DMS153 treated with DMSO at 0.1 percent for 48 hours (cell line): ENCODE data around the gene CATSPER3.

Experiments
- DNase-seq: peaks from one replicate; lab custom pipeline; 2025; ENCODE audit not compliant: unreplicated experiment; lab: John Stamatoyannopoulos, UW

Gene CATSPER3

GRCh38 chr5:135027697-135028615 lies 60.2 kb downstream of the CATSPER3 start:
- no peak for DNase-seq

- DNase-seq: no peak
These were observed 61.2 kb downstream of the CATSPER3 start for GRCh38 chr5:135028791-135029476.

DNA sequence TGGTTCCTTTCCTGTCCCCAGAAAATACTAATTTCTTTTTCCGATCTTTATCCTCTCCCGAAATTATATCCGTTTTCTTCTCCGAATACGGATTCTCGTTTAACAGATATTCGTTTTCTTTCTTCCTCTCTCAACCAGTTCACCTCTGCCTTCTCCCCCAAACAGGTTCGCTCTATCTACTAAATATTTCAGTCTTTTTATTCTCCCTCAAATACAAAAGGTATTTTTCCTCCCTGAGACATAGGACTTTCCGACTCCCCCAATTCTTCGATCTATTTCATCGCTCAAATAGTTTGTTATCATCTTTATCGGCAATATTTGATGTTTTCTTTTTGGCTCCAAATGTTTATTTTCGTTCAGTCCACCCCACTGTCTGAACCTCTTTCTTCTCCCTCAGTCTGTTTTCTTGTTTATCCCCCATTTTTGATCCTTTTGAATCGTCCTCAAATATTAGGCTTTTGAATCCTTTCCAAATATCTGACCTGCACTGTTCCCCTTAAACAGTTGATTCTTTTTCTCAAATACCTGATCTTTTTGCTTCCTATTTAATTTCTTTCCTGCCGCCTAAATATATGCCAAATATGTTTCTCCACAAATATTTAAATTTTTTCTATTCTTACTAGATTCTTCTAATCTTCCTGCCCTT lies 61.9 kb downstream of the CATSPER3 start:
- no peak for DNase-seq

GRCh38 chr5:135030123-135030955 lies 62.6 kb downstream of the CATSPER3 start:
- DNase-seq: no peak

GRCh38 chr5:135030956-135031812 lies 63.5 kb downstream of the CATSPER3 start:
- DNase-seq: no peak

DNA sequence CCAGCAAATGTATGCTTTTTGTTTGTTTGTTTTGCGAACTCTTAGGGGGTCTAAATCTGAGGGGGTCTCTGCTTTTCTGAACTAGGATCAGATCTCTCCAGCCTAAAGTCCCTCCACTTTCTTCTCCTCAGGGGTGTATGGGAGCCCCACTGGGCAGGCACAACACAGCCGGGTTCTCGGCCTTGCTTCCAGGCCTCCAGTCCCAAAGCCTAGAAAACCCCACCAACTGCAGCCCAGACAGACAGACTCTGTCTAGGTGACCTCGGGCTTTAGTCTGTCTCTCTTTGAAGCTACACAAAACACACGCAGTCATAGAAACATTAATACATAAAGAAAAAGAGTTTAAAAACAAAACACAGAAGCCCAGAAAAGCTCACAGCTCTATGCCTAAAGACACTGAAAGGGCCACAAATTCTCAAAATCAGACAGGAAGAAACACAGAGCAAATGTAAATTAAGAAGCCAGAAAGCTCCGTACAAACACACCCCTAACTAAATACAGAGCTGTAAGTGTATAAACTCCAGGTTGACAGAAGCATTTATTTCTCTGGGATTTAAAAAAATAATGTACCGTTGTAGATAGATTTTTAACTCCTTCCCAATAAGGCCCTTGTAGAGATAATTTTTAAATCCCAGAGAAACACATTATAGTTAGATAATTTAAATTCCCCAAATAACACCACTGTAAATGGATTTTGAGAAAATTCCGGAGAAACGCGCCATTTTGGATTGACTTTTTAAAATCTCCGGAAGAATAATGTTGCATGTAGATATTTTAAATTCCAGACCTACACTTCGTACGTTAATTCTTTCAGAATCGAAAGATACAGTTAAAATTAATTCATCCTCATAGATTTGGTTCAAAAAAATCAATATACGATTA lies 64.3 kb downstream of the CATSPER3 start:
- DNase-seq: no peak

DNA sequence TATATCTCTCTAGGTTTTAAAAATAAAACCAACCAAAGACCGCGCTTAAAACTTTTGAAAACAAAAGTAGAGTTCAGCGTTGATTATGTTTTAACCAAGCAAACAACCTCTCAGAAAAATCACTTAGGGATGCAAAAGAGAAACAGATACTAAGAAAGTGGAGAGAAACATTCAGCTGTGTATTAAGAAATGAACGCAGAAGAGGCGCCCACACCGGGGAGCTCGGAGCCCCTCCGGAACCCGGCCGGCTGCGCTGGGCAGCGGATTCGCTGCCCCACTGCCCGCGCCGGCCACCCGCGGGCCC lies 64.9 kb downstream of the CATSPER3 start:
- no peak for DNase-seq

GRCh38 chr5:135032999-135033861 lies 65.5 kb downstream of the CATSPER3 start:
- no peak for DNase-seq

GRCh38 chr5:135033901-135034235 lies 66.2 kb downstream of the CATSPER3 start, which contains the start of gene PITX1:
Gene PITX1, minus strand, starts transcription at chr5:135034228. Its CDS starts 347 bp downstream, at chr5:135033881.
- DNase-seq: no peak

DNA sequence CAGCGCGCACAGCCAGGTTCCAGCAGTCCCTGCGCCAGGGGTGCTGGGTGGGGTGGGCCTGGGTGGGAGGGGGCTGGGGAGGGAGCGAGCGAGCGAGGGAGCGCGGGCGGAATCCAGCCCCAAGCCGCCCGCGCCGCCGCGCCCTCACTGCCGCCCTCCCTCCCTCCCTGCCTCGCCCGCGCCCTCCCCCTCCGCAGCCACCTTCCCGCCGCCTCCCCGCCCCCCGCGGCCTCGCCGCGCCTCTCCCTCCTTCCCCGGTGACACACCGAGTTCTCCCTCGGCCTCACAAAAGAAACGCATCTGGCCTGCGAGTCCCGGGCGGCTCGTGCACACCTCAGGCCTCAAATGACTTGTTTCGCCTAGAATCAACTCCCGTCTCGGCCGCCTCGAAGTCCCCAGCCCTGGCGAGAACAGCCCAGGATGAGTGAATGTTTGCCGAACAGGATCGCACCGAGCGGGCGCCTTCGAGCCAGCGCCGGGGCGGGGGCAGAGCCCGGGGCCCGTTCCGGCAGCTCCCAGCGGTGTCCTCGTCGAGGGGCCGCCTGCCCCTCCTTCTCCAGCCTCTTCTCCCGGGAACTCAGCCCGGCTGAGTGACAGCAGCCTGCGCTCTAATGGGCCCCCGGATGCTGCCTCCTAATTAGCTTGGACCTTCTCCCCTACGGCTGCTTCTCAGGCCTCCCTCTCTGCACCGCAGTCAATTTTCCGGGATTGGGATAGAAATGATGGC lies 66.7 kb downstream of the CATSPER3 start:
- no peak for DNase-seq

DNA sequence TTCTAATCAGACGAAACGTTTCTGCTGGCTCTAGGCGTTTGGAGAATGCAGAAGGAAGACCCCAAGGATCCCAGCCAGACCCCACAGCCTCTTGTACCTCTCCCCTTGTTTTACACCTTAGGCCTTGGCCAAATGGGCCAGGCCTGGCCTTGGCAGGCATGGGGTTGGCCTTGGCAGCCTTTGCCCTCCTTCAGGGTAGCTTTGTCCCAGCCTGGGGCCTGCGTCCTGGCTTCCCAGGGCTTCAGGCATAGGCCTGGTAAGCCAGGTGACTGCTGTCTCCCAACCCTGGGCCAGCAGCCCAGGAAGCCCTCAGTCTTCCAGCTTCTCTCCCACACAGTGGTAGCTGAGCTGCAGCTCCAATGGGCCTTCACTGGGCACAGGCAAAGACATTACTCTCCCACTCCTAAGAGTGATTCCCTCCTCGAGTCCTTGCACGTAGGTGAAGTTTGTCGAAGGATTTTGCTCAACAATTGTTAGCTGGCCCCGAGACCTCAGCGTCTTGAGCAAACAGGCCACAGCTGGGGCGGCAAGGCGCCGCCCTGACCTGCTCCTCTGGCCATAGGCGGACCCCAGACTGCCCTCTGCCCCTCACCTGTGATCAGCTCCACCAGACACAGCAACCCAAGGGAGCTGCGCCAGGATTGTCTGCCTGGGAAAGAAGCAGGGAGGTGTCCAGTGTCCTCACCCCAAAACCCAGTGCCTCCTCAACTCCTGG lies 67.4 kb downstream of the CATSPER3 start:
- DNase-seq: no peak

DNA sequence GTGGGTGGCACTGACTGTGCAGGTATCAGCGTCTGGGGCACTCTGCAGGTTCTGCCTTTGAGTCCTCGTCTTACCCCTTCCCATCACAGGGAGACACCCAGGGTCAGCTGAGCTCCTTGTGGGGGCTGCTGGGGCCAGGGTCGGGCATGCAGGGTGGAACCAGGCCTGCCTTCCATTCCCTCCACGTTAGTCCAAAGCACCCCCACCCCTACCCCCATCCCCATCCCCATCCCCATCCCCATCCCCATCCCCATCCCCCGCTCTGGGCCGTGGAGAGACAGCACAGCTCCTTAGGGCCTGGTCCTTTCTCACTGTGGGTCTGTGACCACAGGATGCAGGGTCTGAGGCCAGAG lies 67.9 kb downstream of the CATSPER3 start:
- no peak for DNase-seq

- no peak for DNase-seq
These were observed 68.7 kb downstream of the CATSPER3 start for GRCh38 chr5:135036405-135036804.

- DNase-seq: no peak
These were observed 70.0 kb downstream of the CATSPER3 start for GRCh38 chr5:135037519-135038204.

DNA sequence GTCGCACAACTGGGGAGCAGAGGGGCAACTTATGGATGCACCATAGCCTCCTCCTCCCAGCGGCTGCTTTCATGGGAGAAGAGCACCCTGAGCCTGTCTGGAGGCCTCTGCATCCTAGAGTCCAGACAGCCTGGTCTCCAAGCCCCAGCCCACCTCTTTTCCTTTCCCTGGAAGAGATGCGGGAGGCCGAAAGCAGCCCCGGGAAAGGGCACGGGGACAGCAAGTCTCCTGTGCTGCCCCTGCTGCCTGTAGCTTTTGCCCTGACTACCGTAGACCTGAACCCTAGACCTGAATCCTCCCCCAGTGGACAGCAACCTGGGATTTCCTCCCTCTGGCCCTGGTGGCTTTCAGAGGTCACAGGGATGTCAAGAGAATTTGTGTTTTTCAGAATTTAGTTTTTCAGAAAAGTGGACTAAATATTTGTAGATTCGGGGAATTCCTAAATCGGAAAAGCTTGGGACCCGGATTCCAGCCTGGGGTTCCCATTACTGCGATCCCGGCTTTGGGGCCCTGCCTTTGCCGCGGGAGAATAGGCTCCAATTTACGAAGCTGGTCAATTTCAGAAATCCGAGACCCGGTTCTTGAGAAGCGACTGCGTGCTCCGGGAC lies 70.6 kb downstream of the CATSPER3 start:
- no peak for DNase-seq

DNA sequence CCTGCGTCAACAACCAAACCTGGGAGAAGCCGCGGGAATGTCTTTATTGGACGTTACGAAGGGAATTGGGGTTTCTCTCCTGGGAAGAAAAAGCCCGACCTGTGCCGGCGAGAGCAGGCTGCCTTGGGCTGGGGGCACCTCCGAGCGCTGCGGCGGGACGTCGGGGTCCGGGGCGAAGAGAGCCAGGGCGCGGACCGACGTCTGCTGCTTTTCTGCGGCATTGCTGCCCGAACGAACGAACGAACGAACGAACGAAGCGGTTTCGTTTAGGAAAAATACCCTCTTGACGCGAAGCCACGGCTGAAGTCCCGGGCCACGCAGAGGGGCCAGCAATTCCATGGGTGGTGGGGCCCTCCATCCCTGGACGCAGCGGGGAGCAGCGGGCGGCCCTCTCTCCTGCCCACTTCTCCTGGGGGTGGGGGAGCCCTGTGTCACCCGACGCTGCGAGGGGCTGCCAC lies 71.1 kb downstream of the CATSPER3 start:
- no peak for DNase-seq
